GM18867 (cell line): ENCODE measurements around the gene CARD19.

Experiments
- ATAC-seq: cut with Tn5 transposase; IDR thresholded peaks from one replicate; pipeline ENCODE4 v1.9.1; 2021; ENCODE audit warnings: mild to moderate bottlenecking, moderate library complexity; ENCODE audit not compliant: unreplicated experiment

The CARD19 gene

DNA sequence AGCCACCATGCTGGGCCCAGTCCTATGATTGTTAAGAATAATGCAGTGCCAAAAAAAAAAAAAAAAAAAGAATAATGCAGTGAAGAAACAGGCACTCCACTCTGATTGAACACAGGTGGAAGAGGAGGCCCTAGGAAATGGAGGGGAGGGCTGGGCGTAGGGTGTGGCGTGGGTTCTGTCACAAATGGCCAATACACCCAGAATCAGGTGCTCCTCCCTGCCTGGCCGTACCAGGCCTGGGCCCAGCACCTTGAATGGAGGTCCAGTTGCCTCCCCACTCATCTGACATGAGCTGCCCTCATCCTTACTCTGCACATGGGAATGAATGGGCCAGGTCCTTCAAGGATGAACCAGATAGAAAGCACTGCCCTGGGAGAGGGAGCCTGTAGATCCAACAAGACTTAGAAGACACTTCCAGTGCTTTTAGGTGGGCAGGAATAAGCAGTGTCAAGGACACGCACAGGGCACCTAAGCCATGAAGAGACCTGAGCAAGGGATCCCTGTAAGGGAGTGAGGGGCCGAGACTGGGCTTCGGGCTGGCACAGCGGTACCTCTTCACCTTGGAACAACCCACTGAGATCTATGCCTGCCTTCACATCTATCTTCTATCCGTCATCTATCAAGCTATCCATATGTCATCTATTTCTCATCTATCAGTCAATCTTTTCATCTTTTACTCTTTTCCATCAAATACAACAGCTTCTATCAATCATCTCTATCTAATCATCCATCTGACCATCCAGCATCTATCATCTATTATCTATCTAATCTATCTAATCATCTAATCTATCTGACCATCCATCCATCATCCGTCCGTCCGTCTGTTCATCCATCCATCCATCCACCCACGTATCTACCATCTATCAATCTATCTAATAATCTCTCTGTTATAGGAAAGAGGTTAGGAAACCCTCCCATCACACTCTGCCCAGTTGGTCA lies 22.2 kb downstream of the CARD19 start:
- ATAC-seq, result no peak

DNA sequence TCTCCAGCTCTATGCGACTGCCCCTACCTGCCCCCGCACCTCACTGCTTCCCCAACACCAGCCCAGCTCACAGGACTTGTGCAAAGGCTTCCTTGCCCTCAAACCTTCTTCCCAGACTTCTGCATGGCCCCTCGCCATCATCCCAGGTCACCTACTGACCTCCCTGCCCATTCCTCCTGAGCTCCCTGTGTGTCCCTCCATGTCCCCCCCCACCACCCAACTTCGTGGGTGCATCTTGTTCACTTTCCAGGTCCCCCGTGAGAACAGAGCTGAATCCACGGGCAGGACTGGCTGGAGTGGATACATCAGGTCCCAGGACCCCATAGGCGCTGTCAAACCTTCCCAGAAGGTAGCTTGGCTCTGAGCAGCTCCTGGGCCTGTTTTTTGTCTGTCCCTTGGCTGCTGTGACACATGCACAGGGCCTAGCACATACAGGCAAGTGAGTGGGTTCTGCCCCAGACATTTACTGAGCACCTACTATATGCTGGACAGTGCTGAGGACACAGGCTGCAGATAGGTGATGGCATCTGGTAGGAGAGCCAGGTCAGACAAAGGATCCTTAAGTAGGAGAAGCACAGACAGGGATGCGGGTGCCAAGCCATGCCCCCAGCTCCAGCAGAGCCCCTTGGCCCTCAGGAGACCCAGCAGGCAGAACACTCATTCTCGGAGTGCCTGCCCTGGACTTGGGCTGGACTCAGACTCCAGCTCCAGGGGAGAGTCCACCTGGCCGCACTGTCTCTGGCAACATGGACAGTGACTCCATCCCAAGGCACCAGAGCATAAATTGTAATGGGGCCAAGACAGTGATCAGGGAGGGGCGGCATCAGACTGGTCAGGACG lies 23.1 kb downstream of the CARD19 start:
- no peak for ATAC-seq

DNA sequence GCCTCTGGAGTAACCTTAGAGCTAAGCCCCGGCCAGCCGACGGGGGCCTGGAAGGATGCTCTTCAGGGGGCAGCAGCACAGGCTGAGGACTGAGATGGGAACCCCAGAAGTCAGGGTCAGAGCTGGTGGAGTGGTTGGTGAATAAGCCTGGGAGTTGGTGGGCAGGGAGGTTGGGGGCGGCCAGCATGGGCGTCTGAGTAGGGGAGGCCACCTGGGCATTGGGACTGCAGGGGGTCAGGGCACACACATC lies 23.6 kb downstream of the CARD19 start:
- no peak for ATAC-seq

DNA sequence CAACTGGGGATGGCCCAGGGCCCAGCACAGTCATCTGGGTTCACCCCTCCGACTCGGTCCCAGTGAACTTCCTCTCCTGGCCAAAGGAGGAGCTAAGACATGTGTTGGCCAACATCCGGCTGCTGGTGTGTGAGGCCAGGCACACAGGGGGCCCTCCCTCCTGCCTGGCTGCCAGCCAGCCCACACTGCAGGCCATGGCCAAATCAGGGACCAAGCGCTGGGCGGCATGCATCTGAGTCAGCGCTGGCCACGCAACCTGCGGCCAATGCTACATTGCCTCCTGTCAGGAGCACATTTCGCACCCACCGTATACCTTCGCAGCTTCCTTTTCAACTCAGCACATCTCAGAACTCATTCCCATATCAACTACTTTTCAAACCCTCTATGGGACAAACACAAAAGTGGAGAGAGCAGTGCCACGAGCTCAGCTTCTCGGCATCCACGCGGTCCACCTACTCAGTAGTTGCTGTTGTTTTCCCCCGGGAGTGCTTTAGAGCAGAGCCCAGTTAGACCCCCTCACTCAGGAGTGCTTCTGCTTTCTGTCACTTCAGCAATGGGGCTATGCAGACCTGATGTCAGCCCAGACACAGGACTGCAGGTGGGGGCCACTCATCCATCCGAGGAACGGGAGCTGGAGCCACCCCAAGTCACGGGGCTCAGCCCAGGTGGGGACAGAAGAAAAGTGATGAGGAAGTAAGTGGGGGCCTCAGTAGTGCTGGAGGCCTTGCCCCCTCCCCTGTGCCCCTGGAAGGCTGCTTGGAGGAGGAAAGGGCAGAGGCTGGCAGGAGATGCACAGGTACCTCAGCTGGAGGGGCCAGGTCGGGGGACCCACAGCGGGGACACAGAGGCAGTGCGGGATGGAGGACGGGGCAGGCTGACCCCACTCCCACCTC lies 24.2 kb downstream of the CARD19 start:
- ATAC-seq, result peak; percentile 94

DNA sequence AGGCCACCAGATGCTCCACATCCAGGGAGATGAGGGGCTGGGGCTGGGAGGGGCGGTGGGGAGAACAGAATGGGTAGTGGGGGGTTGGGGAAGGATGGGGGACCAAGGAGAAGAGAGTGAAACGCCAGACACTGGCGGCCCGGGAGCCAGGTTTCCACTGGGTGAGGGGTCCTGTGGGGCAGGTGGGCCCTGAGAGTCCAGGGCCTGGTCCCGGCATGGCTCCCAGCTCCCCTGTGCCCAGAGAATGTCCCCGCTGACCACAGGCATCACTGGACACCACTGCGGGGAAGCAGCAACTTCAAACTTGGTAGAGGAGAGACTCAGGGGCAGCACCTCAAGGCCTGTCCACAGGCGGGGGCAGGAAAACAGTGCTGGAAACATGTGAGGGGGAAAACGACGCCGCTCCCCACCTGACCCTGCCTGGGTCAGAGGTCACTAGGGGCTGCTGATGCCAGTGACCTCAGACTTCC lies 24.9 kb downstream of the CARD19 start:
- no peak for ATAC-seq

DNA sequence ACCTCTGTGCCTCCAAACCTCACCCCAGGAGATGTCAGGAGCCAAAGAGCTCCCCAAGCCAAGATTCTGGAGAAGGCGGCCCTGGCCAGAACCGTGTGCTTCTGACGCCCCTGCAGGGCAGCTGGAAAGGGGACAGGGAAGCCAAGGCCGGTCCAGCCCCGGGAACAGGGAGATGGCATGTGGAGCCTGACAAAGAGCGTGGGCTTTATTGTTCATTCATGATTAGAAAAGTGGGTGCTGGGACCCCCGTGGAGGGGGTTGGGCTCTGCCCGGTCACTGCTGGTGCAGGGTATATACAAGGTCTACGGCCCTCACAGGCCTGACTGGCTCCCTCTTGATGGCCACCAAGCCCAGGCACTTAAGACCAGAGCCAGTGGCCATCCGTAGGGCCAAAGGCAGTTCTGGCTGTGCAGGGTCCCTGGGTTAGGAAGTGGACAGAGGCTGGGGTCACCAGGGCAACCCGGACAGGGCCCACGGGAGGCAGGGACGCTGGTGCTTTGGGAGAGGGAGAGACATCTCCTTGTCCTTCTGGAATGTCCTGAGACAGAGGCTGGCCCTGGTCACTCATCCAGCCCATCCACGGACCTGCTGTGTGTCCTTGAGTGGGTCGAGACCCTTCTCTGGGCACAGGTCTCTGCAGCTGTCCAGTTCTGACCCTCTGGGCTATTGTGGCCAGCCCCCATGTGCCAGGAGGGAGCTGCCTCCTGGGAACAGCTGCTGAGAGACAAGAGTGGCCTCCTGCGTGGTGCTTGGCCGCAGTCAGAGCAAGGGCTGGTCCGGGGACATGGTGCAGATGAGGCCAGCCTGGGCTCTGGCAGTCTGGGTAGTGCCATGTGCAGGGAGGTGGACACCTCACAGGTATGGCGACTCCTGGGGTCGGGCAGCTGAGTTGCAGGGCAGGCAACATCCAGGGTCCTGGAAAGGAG lies 25.6 kb downstream of the CARD19 start:
- ATAC-seq, result no peak

DNA sequence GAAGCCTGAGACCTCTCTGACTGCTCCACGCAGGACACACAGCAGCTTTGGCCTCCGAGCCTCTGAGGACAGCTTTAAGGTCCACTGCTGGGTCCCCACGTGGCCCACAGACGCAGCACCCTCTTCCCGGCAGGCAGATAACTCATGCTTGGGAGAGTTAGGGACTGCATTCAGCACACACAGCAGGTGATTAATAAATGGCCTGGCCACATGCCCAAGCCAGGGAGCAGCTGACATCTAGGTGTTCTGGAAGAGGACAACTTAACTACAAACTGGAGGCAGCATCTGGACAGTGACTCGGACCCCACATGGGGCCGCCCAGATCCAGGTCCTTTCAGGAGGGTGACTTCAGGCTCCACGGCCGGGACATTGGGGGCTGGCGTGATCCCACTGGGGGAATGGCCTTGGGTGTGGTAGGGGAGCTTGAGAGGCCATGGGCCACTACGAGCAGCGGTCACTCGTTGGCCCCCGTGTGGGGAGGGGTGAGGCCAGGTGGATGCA lies 26.8 kb downstream of the CARD19 start:
- no peak for ATAC-seq

DNA sequence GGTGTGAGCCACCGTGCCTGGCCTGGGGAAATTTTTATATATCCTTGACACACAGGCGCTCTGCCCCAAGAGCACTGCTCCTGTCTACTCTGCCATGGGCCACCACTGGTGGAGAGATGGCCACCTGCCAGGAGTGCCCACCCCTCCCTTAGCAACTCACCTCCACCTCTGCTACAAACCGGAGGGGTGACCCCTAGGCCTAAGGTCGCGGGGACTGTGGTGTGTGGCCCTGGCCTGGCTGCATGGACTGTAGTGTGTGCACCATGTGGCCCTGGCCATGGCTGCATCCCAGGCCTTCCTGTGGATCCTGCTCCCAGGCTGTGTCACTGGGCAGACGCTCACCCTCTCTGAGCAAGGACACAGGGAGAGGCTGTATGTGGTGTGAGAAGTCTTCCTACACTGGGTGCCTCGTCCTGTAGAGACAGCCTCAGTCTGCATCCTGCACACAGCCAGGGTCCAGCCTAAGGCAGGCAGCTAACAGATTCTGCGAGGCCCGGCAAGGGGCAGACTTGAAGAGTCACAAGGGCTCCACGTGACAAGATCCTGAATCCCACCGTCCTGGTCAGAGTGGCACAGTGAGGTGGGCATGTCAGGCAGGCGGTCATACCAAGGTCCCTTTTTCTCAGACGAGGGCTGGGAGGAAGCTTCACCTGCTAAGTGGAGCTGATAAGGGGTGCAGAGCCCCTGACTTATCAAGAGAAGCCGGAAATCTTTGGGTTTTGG lies 27.7 kb downstream of the CARD19 start:
- ATAC-seq, result no peak

DNA sequence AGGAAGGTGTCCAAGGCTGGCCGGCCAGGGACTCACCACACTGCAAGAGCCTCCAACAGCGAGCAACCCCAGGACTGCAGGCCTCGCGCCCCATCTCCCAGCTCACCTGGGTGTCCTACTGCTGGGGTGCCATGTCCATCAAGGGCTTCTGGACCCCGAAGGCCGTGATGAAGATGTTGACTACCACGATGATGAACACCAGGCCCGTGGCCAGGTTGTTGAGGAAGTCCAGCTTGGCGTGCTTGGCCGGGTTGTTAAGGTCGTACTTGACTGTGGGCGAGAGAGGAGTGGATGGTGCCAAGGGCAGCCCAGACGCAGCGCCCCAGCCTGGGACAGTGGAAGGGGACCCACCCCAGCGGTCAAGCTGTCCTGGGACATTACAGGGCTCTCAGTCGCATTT lies 28.8 kb downstream of the CARD19 start:
- no peak for ATAC-seq

DNA sequence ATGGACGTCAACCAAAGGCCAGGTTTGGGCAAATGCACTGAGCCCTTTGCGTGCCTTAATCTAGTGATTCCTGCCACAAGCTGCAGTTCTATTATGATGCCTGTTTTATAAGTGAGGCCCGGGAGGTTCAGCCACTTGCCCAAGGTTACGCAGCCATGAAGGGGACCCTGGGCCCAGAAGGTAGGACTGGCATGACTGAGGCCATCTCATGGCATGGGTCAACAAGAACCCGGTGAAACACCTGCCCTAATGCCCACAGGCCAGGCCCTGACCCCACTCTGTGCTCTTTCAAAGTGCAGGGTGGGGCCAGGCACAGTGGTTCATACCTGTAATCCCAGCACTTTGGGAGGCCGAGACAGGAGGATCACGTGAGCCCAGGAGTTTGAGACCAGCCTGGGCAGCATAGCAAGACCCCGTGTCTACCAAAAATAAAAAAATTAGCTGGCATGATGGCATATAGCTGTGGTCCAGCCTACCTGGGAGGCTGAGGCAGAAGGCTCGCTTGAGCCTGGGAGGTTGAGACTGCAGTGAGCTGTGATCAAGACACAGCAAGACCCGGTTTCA lies 29.4 kb downstream of the CARD19 start:
- no peak for ATAC-seq

DNA sequence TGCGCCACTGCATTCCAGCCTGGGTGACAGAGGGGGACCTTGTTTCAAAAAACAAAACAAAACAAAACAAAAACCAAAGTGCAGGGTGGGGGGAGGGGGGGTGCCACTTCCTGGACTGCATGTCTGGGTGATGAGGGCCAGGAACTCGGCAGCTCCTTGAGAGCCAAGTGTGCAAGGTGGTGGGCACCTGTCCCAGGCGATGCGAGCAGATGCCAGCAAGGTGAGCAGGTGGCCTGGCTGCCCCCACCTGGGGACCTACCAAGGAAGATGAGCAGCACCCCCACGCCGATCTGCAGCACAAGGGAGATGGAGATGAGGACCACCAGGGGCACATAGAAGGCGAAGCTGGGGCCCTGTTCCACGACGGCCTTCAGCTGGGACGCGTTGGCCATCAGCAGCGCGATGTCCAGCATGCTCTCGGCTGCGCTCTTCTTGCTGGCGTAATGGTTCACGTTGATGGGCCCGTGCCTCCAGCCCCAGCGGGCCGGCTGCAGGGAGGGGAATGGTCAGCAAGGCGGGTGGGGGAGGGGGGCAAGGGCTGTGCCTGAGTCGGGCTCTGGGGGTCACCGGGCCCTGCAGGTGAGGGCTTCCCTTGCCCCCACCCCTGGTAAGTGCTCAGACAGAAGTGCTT lies 30.2 kb downstream of the CARD19 start:
- ATAC-seq, result no peak

DNA sequence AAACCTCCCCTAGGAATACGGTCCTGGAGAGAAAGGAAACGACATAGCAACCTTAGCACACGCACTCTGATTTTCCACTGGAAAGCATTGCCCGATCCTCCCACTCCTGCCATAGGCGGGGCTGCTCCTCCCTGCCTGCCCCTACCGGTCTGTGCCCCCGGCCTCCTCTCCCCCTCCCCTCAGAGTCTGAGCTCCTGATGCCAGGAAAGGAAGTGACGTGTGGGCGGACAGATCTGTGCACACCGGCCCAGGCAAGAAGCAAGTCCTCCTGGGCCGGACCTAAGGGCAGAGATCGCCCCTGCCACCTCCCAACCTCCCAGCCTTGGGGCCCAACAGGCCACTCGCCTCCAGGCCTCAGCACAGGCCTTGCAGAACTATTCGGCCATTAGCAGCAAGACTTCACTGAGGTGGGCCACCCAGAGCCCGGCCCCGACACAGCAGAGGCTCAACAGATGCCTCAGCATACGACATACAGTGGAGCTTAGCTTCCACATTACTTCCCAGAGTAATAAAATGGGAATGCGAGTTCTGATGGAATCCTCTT lies 30.9 kb downstream of the CARD19 start:
- no peak for ATAC-seq

DNA sequence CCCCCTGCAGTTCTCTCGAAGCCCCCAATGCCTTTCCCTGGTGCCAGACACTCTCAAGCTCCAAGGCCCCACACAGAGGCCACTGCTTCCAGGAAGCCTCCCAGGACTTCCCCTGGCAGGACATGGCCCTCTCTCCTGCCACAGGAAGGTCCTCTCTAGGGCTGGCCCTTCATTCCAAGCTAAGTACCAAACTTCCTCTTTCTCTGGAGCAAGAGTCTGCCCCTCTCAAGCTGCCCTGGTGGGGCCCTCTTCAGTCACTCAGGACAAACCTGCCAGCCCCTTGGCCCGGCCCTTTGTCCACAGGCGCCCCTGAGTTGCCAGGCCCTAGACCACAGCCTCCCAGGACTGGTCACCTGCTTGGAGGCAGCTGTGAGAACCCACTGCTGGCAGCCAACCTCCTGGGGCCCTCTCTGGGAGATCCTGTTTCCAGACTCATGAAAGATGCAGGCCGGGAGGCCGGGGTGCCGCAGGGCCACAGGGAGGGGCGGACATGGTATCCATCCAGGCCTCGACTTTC lies 31.4 kb downstream of the CARD19 start:
- ATAC-seq, result no peak

DNA sequence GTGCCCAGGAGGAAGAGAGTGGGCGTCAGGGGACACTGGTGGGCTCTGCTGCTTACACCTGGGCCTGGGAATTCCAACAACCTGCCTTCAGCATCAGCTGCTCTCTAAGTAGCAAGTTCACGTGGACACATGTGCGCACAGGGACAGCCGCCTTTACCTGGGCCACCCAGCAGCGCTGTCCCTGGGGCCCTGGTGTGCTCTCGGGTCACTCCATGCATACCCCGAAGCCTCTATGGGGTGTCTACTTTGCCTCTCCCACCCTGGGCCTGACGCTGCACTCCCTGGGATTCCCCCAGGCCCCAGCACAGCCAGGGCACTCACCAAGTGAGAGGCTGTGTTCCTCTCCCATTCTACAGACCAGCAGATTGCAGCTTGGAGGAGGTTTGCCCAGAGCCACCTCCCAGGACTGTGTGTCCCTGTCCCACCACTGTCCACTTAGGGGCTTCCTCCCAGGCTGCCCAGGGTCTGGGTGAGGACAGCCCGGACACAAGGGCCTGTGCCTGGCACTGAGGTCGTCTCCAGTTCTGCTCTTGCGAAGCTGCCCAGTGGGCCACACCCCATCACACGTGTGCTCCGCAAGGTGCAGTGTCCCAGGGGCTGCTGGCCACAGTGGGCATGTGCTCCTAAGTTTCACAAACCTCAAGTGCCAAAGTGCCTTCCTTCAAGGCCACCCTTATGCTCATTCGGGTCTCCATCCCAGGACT lies 32.1 kb downstream of the CARD19 start:
- ATAC-seq, result no peak

DNA sequence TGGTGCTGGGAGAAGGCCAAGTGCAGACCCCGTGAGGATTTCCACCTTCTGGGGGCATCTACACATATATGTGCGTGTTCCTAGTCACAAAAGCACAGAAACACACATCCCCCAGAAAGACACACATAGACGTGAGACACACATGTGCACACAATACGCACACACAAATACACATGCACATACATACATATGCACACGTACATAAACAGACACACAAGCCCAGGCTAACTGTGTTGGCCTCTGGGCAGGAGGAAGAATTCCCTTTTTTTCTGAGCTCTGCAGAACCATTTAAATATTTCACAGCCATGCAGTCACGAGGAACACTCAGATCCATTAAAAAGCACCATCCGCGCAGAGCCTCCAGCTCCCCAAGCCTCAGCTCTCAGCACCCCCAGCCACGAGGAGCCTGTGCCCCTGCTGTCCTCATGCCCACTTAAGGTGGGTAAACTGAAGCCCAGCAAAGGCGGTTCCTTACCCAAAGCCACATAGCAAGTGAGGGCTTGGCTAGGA lies 32.8 kb downstream of the CARD19 start:
- ATAC-seq, result no peak

DNA sequence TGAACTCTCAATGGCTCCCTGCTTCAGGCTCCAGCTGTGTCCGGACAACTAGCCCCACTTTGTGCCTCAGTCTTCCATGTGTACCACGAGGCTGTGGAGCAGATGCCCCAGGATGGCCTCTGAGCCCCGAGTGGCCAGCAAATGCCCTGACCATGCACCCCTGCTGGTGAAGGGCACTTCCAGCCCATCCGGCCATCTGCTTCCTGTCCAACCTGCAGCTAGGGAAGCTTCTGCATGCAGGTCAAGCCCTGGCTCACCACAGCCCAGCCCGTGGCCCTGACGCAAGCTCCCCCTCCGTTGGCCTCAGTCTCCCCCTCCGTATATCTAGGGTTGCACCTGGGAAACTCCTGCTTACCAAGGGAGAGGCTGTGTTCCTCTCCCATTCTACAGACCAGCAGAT lies 33.3 kb downstream of the CARD19 start:
- ATAC-seq, result no peak
